ENCODE results near the gene AHRR.

AHRR gene

DNA sequence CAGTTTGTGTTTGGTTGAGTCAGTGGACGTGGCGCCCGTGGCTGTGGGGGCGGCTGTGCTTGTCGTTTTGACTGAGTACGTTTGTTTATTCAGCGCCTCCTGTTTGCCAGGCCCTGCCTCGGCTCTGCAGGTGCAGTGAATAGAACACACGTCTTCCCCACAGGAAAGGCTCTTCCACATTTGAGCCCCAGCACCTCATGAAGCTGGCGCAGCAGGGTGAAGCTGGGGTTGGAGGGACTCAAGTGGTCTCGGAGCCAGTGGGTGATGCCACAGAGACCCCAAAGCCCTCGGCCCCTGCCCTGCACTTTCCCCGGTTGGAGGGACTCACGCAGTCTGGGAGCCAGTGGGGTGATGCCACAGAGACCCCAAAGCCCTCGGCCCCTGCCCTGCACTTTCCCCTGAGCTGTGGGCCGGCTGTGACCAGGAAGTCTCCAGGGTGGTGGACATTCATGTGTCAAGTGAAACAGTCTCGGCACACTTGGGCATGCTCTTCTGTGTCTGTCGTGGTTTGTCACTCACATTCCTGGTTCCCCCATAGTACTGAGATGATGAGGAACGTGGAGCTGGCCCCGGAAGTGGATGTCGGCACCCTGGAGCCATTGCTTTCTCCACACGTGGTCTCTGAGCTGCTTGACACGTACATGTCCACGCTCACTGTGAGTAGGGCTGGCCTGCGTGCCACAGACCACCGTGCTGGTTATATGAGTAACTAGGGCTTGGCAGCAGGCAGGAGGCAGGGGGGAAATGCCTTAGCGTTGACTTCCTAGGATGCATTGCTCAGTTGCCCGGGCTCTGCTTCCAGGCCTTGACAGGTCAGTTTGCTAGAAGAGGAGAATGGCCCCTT, 135.1 kb downstream of the AHRR start:
- no peak overlapping the region for H3K27ac ChIP-seq
- peaks cover 41% of the 10 kb centered on the region for H3K79me2 ChIP-seq
- no peak overlapping the region for H3K4me2 ChIP-seq (ENCODE audit: low read length)
- no peak overlapping the region for H2AFZ ChIP-seq
- TF ChIP-seq, protein P1, sequence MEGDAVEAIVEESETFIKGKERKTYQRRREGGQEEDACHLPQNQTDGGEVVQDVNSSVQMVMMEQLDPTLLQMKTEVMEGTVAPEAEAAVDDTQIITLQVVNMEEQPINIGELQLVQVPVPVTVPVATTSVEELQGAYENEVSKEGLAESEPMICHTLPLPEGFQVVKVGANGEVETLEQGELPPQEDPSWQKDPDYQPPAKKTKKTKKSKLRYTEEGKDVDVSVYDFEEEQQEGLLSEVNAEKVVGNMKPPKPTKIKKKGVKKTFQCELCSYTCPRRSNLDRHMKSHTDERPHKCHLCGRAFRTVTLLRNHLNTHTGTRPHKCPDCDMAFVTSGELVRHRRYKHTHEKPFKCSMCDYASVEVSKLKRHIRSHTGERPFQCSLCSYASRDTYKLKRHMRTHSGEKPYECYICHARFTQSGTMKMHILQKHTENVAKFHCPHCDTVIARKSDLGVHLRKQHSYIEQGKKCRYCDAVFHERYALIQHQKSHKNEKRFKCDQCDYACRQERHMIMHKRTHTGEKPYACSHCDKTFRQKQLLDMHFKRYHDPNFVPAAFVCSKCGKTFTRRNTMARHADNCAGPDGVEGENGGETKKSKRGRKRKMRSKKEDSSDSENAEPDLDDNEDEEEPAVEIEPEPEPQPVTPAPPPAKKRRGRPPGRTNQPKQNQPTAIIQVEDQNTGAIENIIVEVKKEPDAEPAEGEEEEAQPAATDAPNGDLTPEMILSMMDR (IDR thresholded peaks at IDR 0.05): no peak
- no peaks in the 10 kb centered on the region for H3K4me1 ChIP-seq
- H3K36me3 ChIP-seq (ENCODE audit: control insufficient read depth, insufficient read depth, low read length): no peaks in the 10 kb centered on the region
- no peaks in the 10 kb centered on the region for H3K27me3 ChIP-seq (ENCODE audit: control insufficient read depth, insufficient read depth, low read length)
- no peak overlapping the region for H3K9ac ChIP-seq
- no peak overlapping the region for H3K4me3 ChIP-seq (ENCODE audit: low read depth, low read length)
- no peaks in the 10 kb centered on the region for H3K9me3 ChIP-seq (ENCODE audit: control insufficient read depth, low read length)

DNA sequence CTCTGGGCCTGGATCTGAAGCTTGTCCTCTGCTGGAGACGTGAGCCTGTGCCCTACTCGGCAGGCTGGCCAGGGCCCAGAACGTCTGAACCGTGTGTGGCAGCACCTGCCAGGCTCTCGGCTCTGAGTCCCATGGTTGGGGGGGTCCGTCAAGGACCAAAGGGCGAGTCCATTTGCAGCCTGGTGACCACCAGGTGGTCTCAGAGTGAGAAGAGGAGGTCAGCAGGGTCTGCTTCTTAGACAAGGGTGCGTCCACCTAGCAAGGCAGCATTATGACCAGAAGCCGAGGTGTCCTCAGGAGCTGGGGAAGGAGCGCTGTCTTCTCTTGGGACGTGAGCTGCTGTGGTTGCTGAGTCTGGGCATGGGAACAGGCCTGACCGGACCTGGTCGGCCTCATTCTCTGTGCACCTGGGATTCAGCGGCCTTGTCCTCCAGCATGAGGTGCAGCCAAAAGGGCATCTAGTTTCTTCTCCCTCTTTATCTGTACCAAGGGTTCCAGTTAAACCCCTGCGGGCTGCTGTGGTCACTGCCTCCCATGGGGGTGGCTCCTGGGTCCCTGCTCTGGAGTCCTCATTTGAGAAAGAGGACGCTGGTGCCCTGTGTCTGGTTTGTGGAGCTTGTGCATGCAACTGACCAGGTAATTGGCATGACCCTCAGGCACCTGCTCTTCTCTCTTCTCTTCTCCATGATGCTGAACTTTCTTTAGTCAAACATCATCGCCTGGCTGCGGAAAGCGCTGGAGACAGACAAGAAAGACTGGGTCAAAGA, 135.9 kb downstream of the AHRR start:
- H3K36me3 ChIP-seq (ENCODE audit: control insufficient read depth, insufficient read depth, low read length): no peaks in the 10 kb centered on the region
- no peak overlapping the region for H2AFZ ChIP-seq

DNA sequence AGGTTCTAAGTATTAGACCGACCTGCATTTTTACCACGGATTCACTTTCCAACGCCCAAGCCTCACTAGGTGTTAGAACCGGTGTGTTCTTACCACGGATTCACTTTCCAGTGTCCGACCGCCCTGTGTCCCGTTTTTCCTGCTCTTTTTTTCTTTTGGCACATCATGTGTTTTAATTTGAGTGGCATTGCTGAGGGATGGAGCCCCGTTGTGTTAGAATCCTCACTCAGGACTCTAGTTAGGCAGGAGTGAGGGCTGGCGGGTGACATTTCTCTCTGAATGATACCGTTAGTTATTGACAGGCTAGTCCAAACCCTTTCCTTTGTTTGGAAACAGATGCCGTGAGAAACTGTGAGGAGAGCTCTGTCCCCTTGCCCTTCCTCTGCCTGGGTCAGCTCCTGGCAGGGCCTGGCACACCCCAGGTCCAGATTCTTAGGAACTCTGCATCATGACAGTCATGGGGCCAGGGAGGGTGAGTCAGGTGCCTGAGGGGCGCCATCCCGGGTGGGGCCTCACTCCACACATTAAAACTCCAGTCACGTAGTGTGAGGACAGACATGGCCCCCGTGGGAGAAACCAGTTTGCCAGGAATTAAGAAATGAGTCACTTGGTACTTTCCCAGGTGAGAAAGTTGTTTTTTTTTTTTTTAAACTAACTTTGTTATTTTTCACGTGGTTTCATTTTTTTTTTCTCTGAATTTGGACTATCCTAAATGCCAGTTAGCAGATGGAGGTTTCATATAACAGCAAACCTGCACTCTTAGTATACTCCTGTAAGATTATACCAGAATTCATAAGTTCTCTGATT, 137.2 kb downstream of the AHRR start:
- no peaks in the 10 kb centered on the region for H3K36me3 ChIP-seq (ENCODE audit: control insufficient read depth, insufficient read depth, low read length)
- H3K79me2 ChIP-seq: peaks cover 23% of the 10 kb centered on the region
- no peak overlapping the region for H3K4me2 ChIP-seq (ENCODE audit: low read length)
- no peak overlapping the region for H3K4me3 ChIP-seq (ENCODE audit: low read depth, low read length)
- no peaks in the 10 kb centered on the region for H3K27me3 ChIP-seq (ENCODE audit: control insufficient read depth, insufficient read depth, low read length)
- no peaks in the 10 kb centered on the region for H3K9me3 ChIP-seq (ENCODE audit: control insufficient read depth, low read length)
- TF ChIP-seq, protein P1 (IDR thresholded peaks at IDR 0.05): no peak
- no peak overlapping the region for H3K27ac ChIP-seq
- no peaks in the 10 kb centered on the region for H3K4me1 ChIP-seq
- no peak overlapping the region for H3K9ac ChIP-seq
- H2AFZ ChIP-seq: no peak overlapping the region

More for the DNA sequence above, 135.9 kb downstream of the AHRR start:
- Histone ChIP-seq H3K9ac (no peak overlapping the region), H3K27ac (no peak overlapping the region), H3K4me3 (ENCODE audit: low read depth, low read length) (no peak overlapping the region), H3K27me3 (ENCODE audit: control insufficient read depth, insufficient read depth, low read length) (no peaks in the 10 kb centered on the region), H3K79me2 (peaks cover 37% of the 10 kb centered on the region), H3K4me2 (ENCODE audit: low read length) (no peak overlapping the region), H3K4me1 (no peaks in the 10 kb centered on the region), H3K9me3 (ENCODE audit: control insufficient read depth, low read length) (no peaks in the 10 kb centered on the region)
- TF ChIP-seq, protein P1 (IDR thresholded peaks at IDR 0.05): no peak

DNA sequence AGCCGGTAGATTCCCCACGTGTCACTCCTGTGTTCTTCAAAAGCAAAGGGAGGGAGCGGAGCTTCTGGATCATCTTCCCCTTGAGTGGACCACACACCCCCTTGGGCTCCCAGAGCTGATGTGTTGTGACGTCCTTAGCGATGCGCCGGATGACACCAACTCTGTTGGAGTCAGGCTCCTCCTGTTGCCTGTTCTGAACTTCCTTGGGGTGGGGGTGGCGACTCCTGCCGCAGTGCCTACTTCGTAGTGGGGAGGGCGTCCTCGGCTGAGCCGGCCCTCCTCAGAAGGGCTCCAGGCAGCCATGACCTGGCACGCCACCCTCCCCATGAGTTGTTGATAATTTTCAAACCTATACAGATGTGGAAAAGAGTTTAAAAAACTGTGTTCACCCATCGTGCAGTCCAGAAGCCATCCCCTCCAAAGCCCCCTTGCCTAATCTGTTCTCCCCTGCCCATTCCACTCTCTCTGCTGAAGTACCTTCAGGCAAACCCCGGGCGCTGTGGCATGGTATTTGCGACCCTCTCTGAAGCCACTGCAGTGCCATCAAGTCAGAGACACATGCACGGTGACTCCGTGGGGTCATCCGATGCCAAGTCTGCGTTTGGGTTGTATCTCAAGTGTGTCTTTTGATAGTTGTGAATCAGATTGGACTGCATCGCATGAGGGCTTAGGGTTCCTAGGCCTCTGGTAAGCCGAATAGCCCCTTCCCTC, 138.2 kb downstream of the AHRR start:
- H3K36me3 ChIP-seq (ENCODE audit: control insufficient read depth, insufficient read depth, low read length): no peaks in the 10 kb centered on the region
- H3K27me3 ChIP-seq (ENCODE audit: control insufficient read depth, insufficient read depth, low read length): no peaks in the 10 kb centered on the region
- no peak overlapping the region for H3K4me3 ChIP-seq (ENCODE audit: low read depth, low read length)
- H3K4me2 ChIP-seq (ENCODE audit: low read length): no peak overlapping the region
- no peak overlapping the region for H2AFZ ChIP-seq
- no peak overlapping the region for H3K9ac ChIP-seq
- no peaks in the 10 kb centered on the region for H3K9me3 ChIP-seq (ENCODE audit: control insufficient read depth, low read length)
- H3K27ac ChIP-seq: no peak overlapping the region
- H3K79me2 ChIP-seq: peaks cover 18% of the 10 kb centered on the region
- TF ChIP-seq, protein P1 (IDR thresholded peaks at IDR 0.05): no peak
- H3K4me1 ChIP-seq: no peaks in the 10 kb centered on the region
